HUES6 (cell line): ENCODE data around the gene CTDSP2.
"Not testable (repeated sequence)": the region's sequence is repeated elsewhere in the genome, so short reads cannot be mapped to it uniquely, and the experiment has no call there.

Experiments
- H3K27ac ChIP-seq: 2 replicates; pipeline ENCODE4 v1.7.0; 2013; ENCODE audit warnings: low read depth, mild to moderate bottlenecking, low read length, inconsistent platforms
- H3K27me3 ChIP-seq: 2 replicates; pipeline ENCODE4 v1.6.1; 2013; ENCODE audit warnings: low read length; ENCODE audit not compliant: control insufficient read depth, insufficient read depth
- H3K36me3 ChIP-seq: 2 replicates; pipeline ENCODE4 v1.6.1; 2013; ENCODE audit warnings: low read length; ENCODE audit not compliant: control insufficient read depth, insufficient read depth
- H3K4me1 ChIP-seq: 2 replicates; pipeline ENCODE4 v1.6.1; 2013; ENCODE audit warnings: low read length; ENCODE audit not compliant: control insufficient read depth, insufficient read depth
- H3K4me3 ChIP-seq: 2 replicates; pipeline ENCODE4 v1.5.1; 2013; ENCODE audit warnings: low read depth, low read length
- H3K9ac ChIP-seq: one replicate; pipeline ENCODE4 v1.6.1; 2013; ENCODE audit warnings: mild to moderate bottlenecking, low read length
- H3K9me3 ChIP-seq: 2 replicates; pipeline ENCODE4 v1.6.1; 2013; ENCODE audit warnings: low read depth, low read length; ENCODE audit not compliant: control insufficient read depth, insufficient read depth

The CTDSP2 gene

GRCh38 chr12:57851552-57851951 is 5.0 kb upstream of the CTDSP2 start:
- Histone ChIP-seq H3K27me3 (peaks cover 14% of the 10 kb centered on the region), H3K4me3 (0 out of 2 replicates have a peak overlapping the region, but pooled peaks have one; percentile 57), H3K4me1 (peaks cover 36% of the 10 kb centered on the region), H3K9ac (no peak overlapping the region), H3K27ac (no peak overlapping the region), H3K36me3 (no peaks in the 10 kb centered on the region), H3K9me3 (peaks cover 4% of the 10 kb centered on the region; the same call in 1 of the 2 replicates)

GRCh38 chr12:57850854-57851430 is 4.4 kb upstream of the CTDSP2 start:
- Histone ChIP-seq H3K4me1 (peaks cover 36% of the 10 kb centered on the region), H3K27me3 (peaks cover 14% of the 10 kb centered on the region), H3K36me3 (no peaks in the 10 kb centered on the region), H3K9ac (no peak overlapping the region), H3K4me3 (no peak overlapping the region), H3K9me3 (no peaks in the 10 kb centered on the region), H3K27ac (no peak overlapping the region)

DNA sequence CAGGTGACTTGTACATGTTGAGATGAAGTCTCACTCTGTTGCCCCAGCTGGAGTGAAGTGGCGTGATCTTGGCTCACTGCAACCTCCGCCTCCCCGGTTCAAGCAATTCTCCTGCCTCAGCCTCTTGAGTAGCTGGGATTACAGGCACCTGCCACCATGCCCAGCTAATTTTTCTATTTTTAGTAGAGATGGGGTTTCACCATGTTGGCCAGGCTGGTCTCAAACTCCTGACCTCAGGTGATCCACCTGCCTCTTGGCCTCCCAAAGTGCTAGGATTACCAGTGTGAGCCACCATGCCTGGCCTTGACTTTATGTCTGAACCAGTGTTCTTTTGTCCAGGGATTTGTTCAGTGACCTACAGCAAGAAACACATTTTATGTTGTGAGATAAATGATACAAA is 2.9 kb upstream of the CTDSP2 start:
- not testable (repeated sequence) for H3K9me3 ChIP-seq, H3K36me3 ChIP-seq, H3K4me3 ChIP-seq, H3K27ac ChIP-seq, H3K9ac ChIP-seq
- Histone ChIP-seq H3K27me3 (peaks cover 14% of the 10 kb centered on the region), H3K4me1 (peaks cover 37% of the 10 kb centered on the region)

GRCh38 chr12:57849035-57849434 is 2.5 kb upstream of the CTDSP2 start:
- Histone ChIP-seq H3K9ac (no peak overlapping the region), H3K4me1 (peaks cover 39% of the 10 kb centered on the region), H3K27me3 (peaks cover 14% of the 10 kb centered on the region), H3K4me3 (no peak overlapping the region), H3K9me3 (no peaks in the 10 kb centered on the region), H3K36me3 (no peaks in the 10 kb centered on the region), H3K27ac (no peak overlapping the region)

DNA sequence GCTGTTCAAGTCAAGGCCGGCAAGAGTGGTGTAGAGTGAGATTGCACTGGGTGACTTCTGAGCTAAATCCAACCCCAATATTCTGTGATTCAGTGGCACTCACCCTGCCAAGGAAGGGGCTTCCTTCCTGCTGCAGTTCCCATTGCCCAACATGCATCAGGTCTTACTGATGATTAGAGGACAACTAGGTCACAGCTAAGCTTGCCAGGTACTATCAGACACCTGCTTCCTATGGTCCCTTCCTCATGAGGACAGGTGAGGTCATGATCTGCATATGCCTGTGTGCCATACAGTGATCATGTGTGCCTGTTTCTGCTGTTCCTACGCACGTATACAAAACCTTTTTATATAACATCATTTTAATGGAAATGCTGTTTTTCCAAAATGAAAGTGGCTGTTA is 1.7 kb upstream of the CTDSP2 start:
- Histone ChIP-seq H3K4me3 (no peak overlapping the region), H3K9me3 (no peaks in the 10 kb centered on the region), H3K27me3 (peaks cover 14% of the 10 kb centered on the region), H3K36me3 (no peaks in the 10 kb centered on the region), H3K9ac (no peak overlapping the region), H3K4me1 (peaks cover 39% of the 10 kb centered on the region), H3K27ac (no peak overlapping the region)

- H3K36me3 ChIP-seq = no peaks in the 10 kb centered on the region
- H3K27me3 ChIP-seq = peaks cover 4% of the 10 kb centered on the region
- peak overlapping the region; percentile 100 for H3K27ac ChIP-seq
- H3K4me3 ChIP-seq = peak overlapping the region; percentile 99
- peaks cover 44% of the 10 kb centered on the region for H3K4me1 ChIP-seq
- H3K9me3 ChIP-seq = no peaks in the 10 kb centered on the region
- H3K9ac ChIP-seq = peak overlapping the region; percentile 96
Observed at GRCh38 chr12:57846285-57846576, 298 bp downstream of the CTDSP2 start.

GRCh38 chr12:57845478-57846284 is 848 bp downstream of the CTDSP2 start:
- Histone ChIP-seq H3K9me3 (no peaks in the 10 kb centered on the region), H3K36me3 (no peaks in the 10 kb centered on the region), H3K27me3 (no peaks in the 10 kb centered on the region), H3K9ac (peak overlapping the region; percentile 96), H3K4me1 (peaks cover 46% of the 10 kb centered on the region), H3K27ac (peak overlapping the region; percentile 100), H3K4me3 (peak overlapping the region; percentile 99)

GRCh38 chr12:57844709-57845477 is 1.6 kb downstream of the CTDSP2 start:
- H3K4me1 ChIP-seq = peaks cover 54% of the 10 kb centered on the region
- peak overlapping the region; percentile 100 for H3K27ac ChIP-seq
- H3K9me3 ChIP-seq = no peaks in the 10 kb centered on the region
- peak overlapping the region; percentile 96 for H3K9ac ChIP-seq
- H3K4me3 ChIP-seq = peak overlapping the region; percentile 99
- H3K27me3 ChIP-seq = no peaks in the 10 kb centered on the region
- H3K36me3 ChIP-seq = no peaks in the 10 kb centered on the region

- peak overlapping the region; percentile 25 for H3K4me3 ChIP-seq
Observed at GRCh38 chr12:57842342-57843294, 3.9 kb downstream of the CTDSP2 start.

DNA sequence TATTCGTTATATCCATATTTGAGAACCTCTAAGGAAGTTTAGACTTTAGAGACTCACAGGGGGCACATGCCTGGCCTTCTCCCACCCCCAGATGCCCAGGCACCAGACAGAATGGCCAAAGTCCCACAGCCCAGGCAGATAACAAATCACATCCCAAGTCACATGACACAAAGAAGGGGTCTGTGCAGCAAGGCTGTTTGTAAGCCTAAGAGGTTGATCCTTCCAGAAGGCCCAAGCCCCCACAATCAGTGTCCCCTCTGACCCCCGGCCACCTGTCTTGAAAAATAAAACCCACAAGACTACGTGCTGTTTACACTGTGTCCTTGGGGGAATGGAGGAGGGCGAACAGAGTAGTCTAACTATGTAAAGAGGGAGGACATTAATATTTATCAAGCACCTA is 5.1 kb downstream of the CTDSP2 start:
- H3K27me3 ChIP-seq = no peaks in the 10 kb centered on the region
- no peaks in the 10 kb centered on the region for H3K36me3 ChIP-seq
- no peak overlapping the region for H3K27ac ChIP-seq
- no peak overlapping the region for H3K4me3 ChIP-seq
- no peak overlapping the region for H3K9ac ChIP-seq
- peaks cover 76% of the 10 kb centered on the region for H3K4me1 ChIP-seq
- H3K9me3 ChIP-seq = no peaks in the 10 kb centered on the region

More at GRCh38 chr12:57842342-57843294, 3.9 kb downstream of the CTDSP2 start:
- Histone ChIP-seq H3K36me3 (no peaks in the 10 kb centered on the region), H3K4me1 (peaks cover 66% of the 10 kb centered on the region), H3K9me3 (no peaks in the 10 kb centered on the region), H3K27ac (no peak overlapping the region), H3K9ac (peak overlapping the region; percentile 43), H3K27me3 (no peaks in the 10 kb centered on the region)
